UCSD-AML1 (cell line): Measurements from ENCODE around the gene GNG7.
"Not testable (repeated sequence)": the region's sequence is repeated elsewhere in the genome, so short reads cannot be mapped to it uniquely, and the experiment has no call there.

ENCODE experiments used
- DNase-seq: peaks from one replicate; lab custom pipeline; 2025; ENCODE audit not compliant: unreplicated experiment; lab: John Stamatoyannopoulos, UW

The GNG7 gene

DNA sequence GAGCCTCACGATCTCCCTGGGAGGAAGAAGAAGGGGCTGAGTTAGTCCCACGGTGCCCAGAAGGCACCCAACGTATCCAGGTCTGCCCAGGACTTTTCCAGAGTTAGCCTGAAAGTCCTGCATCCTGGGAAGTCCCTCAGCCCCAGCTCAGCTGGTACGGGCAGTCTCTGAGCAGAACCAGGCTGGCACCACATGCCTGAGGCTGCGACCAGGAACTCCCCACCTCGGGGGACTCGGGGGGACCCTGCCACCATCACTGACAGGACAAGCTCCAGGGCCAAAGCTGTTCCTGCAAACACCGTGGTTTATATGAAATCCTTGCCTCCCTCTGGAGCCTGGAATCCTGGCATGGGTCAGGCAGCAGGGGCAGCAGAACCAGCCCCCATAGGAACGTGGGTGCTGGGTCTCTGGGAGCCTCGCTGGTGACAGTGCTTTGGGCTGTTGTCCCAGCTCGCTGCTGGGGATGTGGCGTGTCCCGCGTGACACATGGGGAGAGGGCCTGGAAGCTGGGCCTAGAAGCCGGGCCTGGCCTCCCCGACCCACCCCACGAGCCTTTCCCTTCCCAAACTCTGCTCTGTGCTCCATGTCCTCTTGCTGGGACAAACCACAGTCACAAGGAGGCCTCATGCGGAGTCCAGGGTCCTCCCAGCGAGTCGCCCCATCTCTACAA is 55.5 kb downstream of the GNG7 start:
- DNase-seq, result no peak

- no peak for DNase-seq
Measured at GRCh38 chr19:2645826-2646225, 56.7 kb downstream of the GNG7 start.

DNA sequence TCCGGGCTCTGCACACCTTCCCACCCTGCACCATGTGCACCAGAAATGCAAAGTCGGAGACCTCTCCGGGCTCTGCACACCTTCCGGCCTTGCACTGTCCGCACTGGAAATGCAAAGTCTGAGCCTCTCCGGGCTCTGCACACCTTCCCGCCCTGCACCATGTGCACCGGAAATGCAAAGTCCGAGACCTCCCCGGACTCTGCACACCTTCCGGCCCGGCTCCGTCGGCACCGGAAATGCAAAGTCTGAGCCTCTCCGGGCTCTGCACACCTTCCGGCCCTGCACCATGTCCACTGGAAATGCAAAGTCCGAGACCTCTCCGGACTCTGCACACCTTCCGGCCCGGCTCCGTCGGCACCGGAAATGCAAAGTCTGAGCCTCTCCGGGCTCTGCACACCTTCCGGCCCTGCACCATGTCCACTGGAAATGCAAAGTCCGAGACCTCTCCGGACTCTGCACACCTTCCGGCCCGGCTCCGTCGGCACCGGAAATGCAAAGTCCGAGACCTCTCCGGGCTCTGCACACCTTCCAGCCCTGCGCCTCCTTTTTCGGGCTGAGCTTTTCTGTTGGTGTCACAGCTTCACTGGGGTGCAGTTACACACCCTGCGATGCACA is 59.3 kb downstream of the GNG7 start:
- not testable (repeated sequence) for DNase-seq

GRCh38 chr19:2641332-2641698 is 61.2 kb downstream of the GNG7 start:
- no peak for DNase-seq

- no peak for DNase-seq
Measured at GRCh38 chr19:2640563-2641331, 61.7 kb downstream of the GNG7 start.

DNA sequence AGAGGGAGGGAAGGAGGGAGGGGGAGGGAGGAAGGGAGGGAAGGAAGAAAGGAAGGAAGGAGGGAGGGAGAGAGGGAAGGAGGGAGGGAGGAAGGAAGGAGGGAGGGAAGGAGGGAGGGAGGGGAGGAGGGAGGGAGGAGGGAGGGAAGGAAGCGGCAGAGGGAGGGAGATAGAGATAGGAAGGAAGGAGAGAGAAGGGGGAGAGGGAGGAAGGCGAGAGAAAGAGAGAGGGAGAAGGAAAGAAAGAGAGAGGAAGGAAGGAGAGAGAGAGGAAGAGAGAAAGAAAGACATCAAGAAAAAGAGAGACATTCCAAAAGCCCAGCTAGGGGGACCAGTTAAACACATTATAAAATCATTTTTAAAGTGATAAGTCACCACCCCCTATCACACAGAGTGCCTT is 62.5 kb downstream of the GNG7 start:
- DNase-seq, result no peak

- no peak for DNase-seq
Measured at GRCh38 chr19:2638417-2638940, 64.0 kb downstream of the GNG7 start.

GRCh38 chr19:2636897-2637683 is 65.4 kb downstream of the GNG7 start:
- peak; percentile 61 for DNase-seq

DNA sequence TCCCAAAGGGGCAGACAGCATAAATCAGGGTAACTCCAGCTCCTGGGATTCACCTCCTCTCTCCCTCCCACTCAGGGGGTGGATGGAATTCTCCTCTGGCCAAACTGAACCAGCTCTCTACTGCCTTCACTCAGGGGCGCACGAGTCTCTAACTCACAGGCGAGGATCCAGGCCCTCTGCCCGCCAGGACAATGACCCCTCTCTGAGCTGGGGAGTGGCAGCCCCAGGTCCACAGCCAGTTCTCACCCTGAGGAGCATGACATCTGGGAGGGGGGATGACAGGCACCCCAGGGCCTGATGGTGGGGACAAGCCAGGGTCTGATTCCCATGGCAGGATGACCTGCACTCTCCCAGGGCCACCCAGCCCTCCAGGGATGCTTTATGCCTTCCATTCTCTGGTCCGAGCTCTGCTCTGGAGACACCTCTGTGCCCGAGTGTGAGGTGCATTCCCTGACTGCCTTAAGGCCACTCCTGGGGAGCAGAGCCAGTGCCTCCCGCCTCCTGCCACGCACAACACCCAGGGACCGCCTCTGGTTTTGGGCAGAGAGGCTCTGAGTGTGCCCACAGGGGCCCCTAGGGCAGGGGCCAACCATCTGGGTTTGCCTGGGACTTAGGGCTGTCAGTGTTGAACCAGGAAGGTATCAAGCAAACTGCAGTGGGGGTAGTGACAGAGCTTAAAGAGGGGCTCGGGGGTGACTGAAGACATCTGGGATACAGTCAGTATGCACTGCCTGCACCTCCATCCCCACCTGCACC is 66.2 kb downstream of the GNG7 start:
- DNase-seq, result no peak

DNA sequence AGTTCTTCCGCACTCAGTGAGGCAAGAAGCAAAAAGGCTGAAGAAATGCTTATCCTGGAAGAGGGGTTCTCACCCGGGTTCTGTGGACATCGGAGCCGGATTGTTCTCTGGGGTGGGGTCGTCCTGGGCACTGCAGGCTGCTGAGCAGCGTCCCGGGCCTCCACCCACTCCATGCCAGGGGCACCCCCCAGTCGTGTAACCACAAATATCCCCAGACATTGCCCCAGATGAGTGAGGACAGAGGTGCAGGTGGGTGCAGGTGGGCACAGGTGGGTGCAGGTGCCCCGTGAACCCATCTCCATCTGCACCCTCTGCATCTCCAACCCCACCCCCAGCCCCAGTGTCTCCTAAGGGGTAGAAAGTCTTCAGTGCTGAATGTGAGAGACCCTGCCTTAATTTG is 67.5 kb downstream of the GNG7 start:
- DNase-seq, result no peak

- no peak for DNase-seq
Measured at GRCh38 chr19:2634228-2634951, 68.1 kb downstream of the GNG7 start.

- DNase-seq, result no peak
Measured at GRCh38 chr19:2633693-2634075, 68.8 kb downstream of the GNG7 start.

GRCh38 chr19:2631213-2631821 is 71.2 kb downstream of the GNG7 start:
- DNase-seq, result peak; percentile 25

DNA sequence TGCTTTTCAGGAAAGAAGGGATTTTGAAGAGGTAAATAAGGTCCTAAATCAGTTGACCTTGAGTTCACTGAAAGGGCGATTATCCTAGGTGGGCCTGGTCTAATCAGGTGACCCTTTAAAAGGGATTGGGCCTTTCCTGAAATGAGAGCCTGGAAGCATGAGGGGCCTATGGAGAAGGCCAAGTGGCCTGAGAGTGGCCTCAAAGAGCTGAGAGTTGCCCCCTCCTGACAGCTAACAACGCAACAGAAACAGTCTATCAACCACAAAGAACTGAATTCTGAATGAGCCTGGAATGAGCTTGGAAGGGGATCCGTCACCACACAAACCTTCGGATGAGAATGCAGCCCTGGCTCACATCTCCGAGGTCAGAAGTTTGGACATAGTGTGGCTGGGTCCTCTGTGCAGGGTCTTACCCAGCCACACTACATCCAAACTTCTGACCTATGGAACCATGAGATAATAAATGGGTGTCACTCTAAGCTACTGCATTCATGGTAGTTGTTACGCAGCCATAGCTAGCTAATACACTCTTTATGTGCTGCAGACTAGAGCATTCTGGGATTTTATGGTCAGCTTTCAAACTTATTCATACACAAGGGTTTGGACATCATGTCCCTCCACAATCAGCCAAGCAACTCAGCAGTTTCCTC is 72.0 kb downstream of the GNG7 start:
- DNase-seq, result no peak

DNA sequence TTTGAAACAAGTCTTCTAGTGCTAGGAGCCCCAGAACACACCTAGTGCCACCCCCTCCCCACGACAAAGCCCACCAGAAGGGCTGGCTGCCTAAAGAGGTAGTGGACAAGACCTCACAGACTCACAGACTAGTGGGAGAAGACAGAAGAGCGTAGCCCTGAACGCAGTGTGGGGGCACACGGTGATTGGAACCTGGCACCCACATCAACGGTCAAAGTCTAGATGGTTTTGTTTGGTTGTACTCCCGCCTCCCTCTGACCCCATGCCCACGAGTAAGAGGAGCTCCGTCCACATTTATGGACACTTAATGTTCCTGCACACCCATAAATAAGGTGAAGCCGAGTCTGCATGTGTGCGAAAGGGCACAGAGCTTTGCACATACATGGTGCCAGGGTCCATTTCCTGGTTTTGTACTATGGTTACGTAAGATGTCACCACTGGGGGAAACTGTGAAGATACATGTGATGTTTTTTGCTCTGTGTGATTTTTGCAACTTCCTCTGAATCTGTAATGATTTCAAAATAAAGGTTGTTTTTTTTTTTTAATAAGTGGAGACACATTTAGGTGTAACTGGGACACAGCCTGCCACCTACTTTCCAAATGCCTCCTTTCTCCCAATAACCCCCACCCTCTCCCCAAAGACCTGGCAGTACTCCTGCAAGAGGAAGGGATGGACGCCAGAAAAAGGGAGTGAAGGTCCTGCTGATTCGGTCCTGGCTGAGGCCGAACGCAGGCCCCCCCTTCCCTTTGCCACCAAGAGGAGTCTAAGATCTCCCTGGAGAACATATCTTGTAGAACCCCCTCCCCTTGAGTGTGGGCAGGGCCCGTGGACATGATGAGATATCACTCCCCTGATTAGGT is 72.8 kb downstream of the GNG7 start:
- no peak for DNase-seq

GRCh38 chr19:2628597-2628996 is 73.9 kb downstream of the GNG7 start:
- no peak for DNase-seq

DNA sequence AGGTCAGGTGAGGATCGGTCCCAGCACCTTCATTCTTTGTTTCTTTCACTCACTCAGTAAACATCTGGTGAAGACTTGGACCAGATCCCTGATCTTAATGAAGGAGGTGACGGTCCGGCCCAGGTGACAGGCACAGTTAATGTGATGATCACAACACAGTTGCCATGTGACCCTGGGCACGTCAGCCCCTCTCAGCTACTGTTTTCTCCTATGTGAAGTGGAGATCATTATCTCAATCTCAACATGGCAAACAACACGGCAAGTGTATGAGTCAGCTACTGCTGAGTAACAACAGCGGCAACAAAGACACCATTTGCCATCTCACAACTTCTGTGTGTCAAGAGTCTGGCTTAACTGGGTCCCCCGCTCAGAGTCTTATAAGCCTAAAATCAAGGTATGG is 74.6 kb downstream of the GNG7 start:
- DNase-seq, result no peak

- no peak for DNase-seq
Measured at GRCh38 chr19:2627319-2627829, 75.1 kb downstream of the GNG7 start.
